IPS-NIHi7 (cell line): Measurements from ENCODE around the gene MPV17L2.
"Not testable (repeated sequence)": the region's sequence is repeated elsewhere in the genome, so short reads cannot be mapped to it uniquely, and the experiment has no call there.

Source experiments
- DNase-seq: peaks from one replicate; pipeline ENCODE4 v3.0.0; 2012; ENCODE audit warnings: mixed read lengths; ENCODE audit errors: extremely low spot score

The MPV17L2 gene

GRCh38 chr19:18191640-18192062, 1.4 kb upstream of the MPV17L2 start:
- DNase-seq: no peak

GRCh38 chr19:18193388-18194180, 566 bp downstream of the MPV17L2 start:
- no peak for DNase-seq

- DNase-seq: no peak
Measured at GRCh38 chr19:18194181-18194530, 1.1 kb downstream of the MPV17L2 start.

GRCh38 chr19:18194554-18195238, 1.7 kb downstream of the MPV17L2 start:
- peak; percentile 66 for DNase-seq

- DNase-seq: no peak
Measured at GRCh38 chr19:18196511-18196845, 3.5 kb downstream of the MPV17L2 start.

GRCh38 chr19:18197306-18197705, 4.3 kb downstream of the MPV17L2 start:
- no peak for DNase-seq

GRCh38 chr19:18197941-18198340, 4.9 kb downstream of the MPV17L2 start:
- no peak for DNase-seq

- no peak for DNase-seq
Measured at GRCh38 chr19:18198374-18198773, 5.4 kb downstream of the MPV17L2 start.

GRCh38 chr19:18202397-18202777, 9.4 kb downstream of the MPV17L2 start:
- DNase-seq: no peak

GRCh38 chr19:18202778-18203407, 9.9 kb downstream of the MPV17L2 start:
- peak; percentile 36 for DNase-seq

- no peak for DNase-seq
Measured at GRCh38 chr19:18203408-18203862, 10.4 kb downstream of the MPV17L2 start.

GRCh38 chr19:18203863-18204393, 10.9 kb downstream of the MPV17L2 start, which contains the start of gene RAB3A:
TSS of gene RAB3A (minus strand) at chr19:18204042. CDS start at chr19:18202740, 1,302 bp downstream.
- peak; percentile 95 for DNase-seq

GRCh38 chr19:18204394-18205199, 11.6 kb downstream of the MPV17L2 start:
- peak; percentile 48 for DNase-seq

- peak; percentile 45 for DNase-seq
Measured at GRCh38 chr19:18205200-18205892, 12.3 kb downstream of the MPV17L2 start.

GRCh38 chr19:18206018-18206417, 13.0 kb downstream of the MPV17L2 start:
- DNase-seq: no peak

- DNase-seq: peak; percentile 51
Measured at GRCh38 chr19:18208098-18208951, 15.3 kb downstream of the MPV17L2 start.

GRCh38 chr19:18209912-18210311, 16.9 kb downstream of the MPV17L2 start:
- DNase-seq: not testable (repeated sequence)

- no peak for DNase-seq
Measured at GRCh38 chr19:18211683-18212082, 18.7 kb downstream of the MPV17L2 start.

- DNase-seq: no peak
Measured at GRCh38 chr19:18214779-18215433, 21.9 kb downstream of the MPV17L2 start.
